CD14-positive monocyte (primary cell): Measurements from ENCODE around the gene ATAD3A. TPM values are rescaled to one million over a fixed set of nuclear protein-coding genes. Genes with fewer than 3 reads are reported as not detected.

Source experiments
- DNase-seq, 3 donors: peaks; one replicate each; pipeline ENCODE4 v3.0.0-alpha.2; 2011 to 2022
- H2AFZ ChIP-seq: 2 replicates; pipeline ENCODE4 v1.6.0; 2012; ENCODE audit warnings: mild to moderate bottlenecking, low read depth, low read length, inconsistent platforms; ENCODE audit not compliant: insufficient read depth, poor library complexity, severe bottlenecking
- H3K27ac ChIP-seq, 2 donors: 1 replicate in 1 of 2; 2 replicates in 1 of 2; pipeline ENCODE4 v1.5.1; 2012 to 2013; ENCODE audit warnings: low read length in 2 of 2, control low read depth in 1 of 2, inconsistent platforms in 1 of 2, low read depth in 1 of 2, mild to moderate bottlenecking in 1 of 2
- H3K27me3 ChIP-seq, 2 donors: one replicate each; pipeline versions ENCODE4 v1.6.0 to v1.6.1; 2011 to 2013; ENCODE audit warnings: low read length in 2 of 2; ENCODE audit not compliant: control insufficient read depth in 2 of 2, insufficient read depth in 2 of 2
- H3K36me3 ChIP-seq, 2 donors: replicated peaks in 1 of 2; 1 replicate in 1 of 2; 2 replicates in 1 of 2; pipeline versions ENCODE4 v1.5.1 to v1.6.1; 2012 to 2013; ENCODE audit warnings: low read length in 2 of 2, control low read depth in 1 of 2, inconsistent platforms in 1 of 2, mild to moderate bottlenecking in 1 of 2; ENCODE audit not compliant: insufficient read depth in 2 of 2, control insufficient read depth in 1 of 2
- H3K4me1 ChIP-seq, 2 donors: 1 replicate in 1 of 2; 2 replicates in 1 of 2; pipeline versions ENCODE4 v1.5.1 to v1.6.1; 2012 to 2013; ENCODE audit warnings: low read length in 2 of 2, control low read depth in 1 of 2, inconsistent platforms in 1 of 2, mild to moderate bottlenecking in 1 of 2, moderate library complexity in 1 of 2; ENCODE audit not compliant: insufficient read depth in 2 of 2, control insufficient read depth in 1 of 2
- H3K4me2 ChIP-seq: replicated peaks from 2 replicates; pipeline ENCODE3; 2012; ENCODE audit warnings: low read length, moderate library complexity, mild to moderate bottlenecking; ENCODE audit not compliant: poor library complexity, severe bottlenecking; ENCODE audit errors: extremely low read depth
- H3K4me3 ChIP-seq, 3 experiments: fragments of 200-600 bp in 1 of 3; sonication (generic) in 1 of 3; replicated peaks in 1 of 3; 1 replicate in 2 of 3; 2 replicates in 1 of 3; pipeline ENCODE4 v1.5.1; 2011 to 2013; ENCODE audit warnings: low read length in 3 of 3, mild to moderate bottlenecking in 3 of 3, control low read depth in 2 of 3, low read depth in 2 of 3, inconsistent platforms in 1 of 3, moderate library complexity in 1 of 3
- H3K79me2 ChIP-seq: 2 replicates; pipeline ENCODE4 v1.6.0; 2012; ENCODE audit warnings: mild to moderate bottlenecking, control low read depth, inconsistent platforms, low read length, moderate library complexity; ENCODE audit not compliant: insufficient read depth
- H3K9ac ChIP-seq: 2 replicates; pipeline ENCODE4 v1.6.0; 2017; ENCODE audit warnings: low read length, mild to moderate bottlenecking; ENCODE audit not compliant: insufficient read depth, poor library complexity, severe bottlenecking
- H3K9me3 ChIP-seq, 2 donors: replicated peaks in 1 of 2; 1 replicate in 1 of 2; 2 replicates in 1 of 2; pipeline versions ENCODE4 v1.5.1 to v1.6.1; 2012 to 2013; ENCODE audit warnings: low read length in 2 of 2, control low read depth in 1 of 2; ENCODE audit not compliant: control insufficient read depth in 1 of 2, insufficient read depth in 1 of 2
- H4K20me1 ChIP-seq: 2 replicates; pipeline ENCODE4 v1.6.0; 2012; ENCODE audit warnings: mild to moderate bottlenecking, low read length, control low read depth, moderate library complexity; ENCODE audit not compliant: insufficient read depth
- H3K27ac Mint-ChIP-seq, 7 donors: one replicate each; pipeline ENCODE4 v1.8.0; 2020; ENCODE audit warnings: mild to moderate bottlenecking in 7 of 7, mixed read lengths in 7 of 7, moderate library complexity in 6 of 7, inconsistent platforms in 2 of 7
- H3K27me3 Mint-ChIP-seq, 3 donors: one replicate each; pipeline ENCODE4 v1.8.0; 2021 to 2022; ENCODE audit warnings: low read depth in 3 of 3, mild to moderate bottlenecking in 3 of 3, mixed read lengths in 3 of 3, moderate library complexity in 3 of 3, inconsistent platforms in 1 of 3
- H3K36me3 Mint-ChIP-seq, 2 donors: one replicate each; pipeline ENCODE4 v1.8.0; 2020; ENCODE audit warnings: mixed read lengths in 2 of 2, inconsistent platforms in 1 of 2, mild to moderate bottlenecking in 1 of 2
- H3K4me1 Mint-ChIP-seq: one replicate; pipeline ENCODE4 v1.8.0; 2020; ENCODE audit warnings: mild to moderate bottlenecking, mixed read lengths
- H3K4me3 Mint-ChIP-seq, 2 donors: one replicate each; pipeline ENCODE4 v1.8.0; 2020; ENCODE audit warnings: mild to moderate bottlenecking in 2 of 2, mixed read lengths in 2 of 2, moderate library complexity in 1 of 2
- H3K9me3 Mint-ChIP-seq, 7 donors: one replicate each; pipeline ENCODE4 v1.8.0; 2020 to 2022; ENCODE audit warnings: mixed read lengths in 7 of 7, mild to moderate bottlenecking in 6 of 7, moderate library complexity in 6 of 7, inconsistent platforms in 2 of 7
- WGBS: methylation state at CpG from one replicate; pipeline ENCODE4 v1.1.5; 2013; ENCODE audit warnings: missing lambda C conversion rate; ENCODE audit not compliant: insufficient coverage; 5-methylcytosine and 5-hydroxymethylcytosine counted together
- intact Hi-C, 2 donors: fragments of 100-400 bp; cut with micrococcal nuclease; formaldehyde crosslinking; loops; one replicate each; pipeline versions ENCODE4 v1.15.0 to v1.15.1; 2023
- polyA plus RNA-seq, 3 donors: library from polyadenylated mRNA; depleted of rRNA in 1 of 3; unstranded in 2 of 3; stranded (reverse) in 1 of 3; fragments of 300-500 nt in 2 of 3; fragments of >200 nt in 1 of 3; fragmentation: Illumina TruSeq in 2 of 3; gene quantifications; 1 replicate in 2 of 3; 2 replicates in 1 of 3; pipeline ENCODE4 v1.2.3, GENCODE V29; 2012 to 2021
- TF ChIP-seq, protein P1 (sequence below): fragments of 200-600 bp; IDR thresholded peaks from one replicate; pipeline ENCODE4 v1.8.0; 2022; ENCODE audit warnings: antibody characterized with exemption, mild to moderate bottlenecking

The ATAD3A gene
- polyA plus RNA-seq, 3 donors, result 4.1 to 14.0 (median 6.4) TPM

- H4K20me1 ChIP-seq, result peaks cover 87% of the 10 kb centered on the region
- no peak for DNase-seq
- 60% methylated on average over 1 of the region's 7 CpGs for WGBS
- peaks cover 0 to 3% (median 1%) of the 10 kb centered on the region in 3 donors for H3K27me3 Mint-ChIP-seq
- peak overlapping the region in 1 of 2 donors; percentile 31 for H3K27ac ChIP-seq
- peaks cover 10 to 14% of the 10 kb centered on the region in 2 donors for H3K4me1 ChIP-seq
- peaks cover 100% of the 10 kb centered on the region for H3K79me2 ChIP-seq
- H3K36me3 Mint-ChIP-seq, result peaks cover 34 to 67% of the 10 kb centered on the region in 2 donors
- H3K9me3 Mint-ChIP-seq, result peaks cover 0 to 2% (median 0%) of the 10 kb centered on the region in 7 donors
- H3K4me2 ChIP-seq, result no peak overlapping the region
- H3K4me3 Mint-ChIP-seq, result no peak overlapping the region
- H3K27ac Mint-ChIP-seq, result peak overlapping the region in 1 of 7 donors; percentile 66
- peaks cover 33 to 56% of the 10 kb centered on the region in 2 donors for H3K36me3 ChIP-seq
- TF ChIP-seq, protein P1, sequence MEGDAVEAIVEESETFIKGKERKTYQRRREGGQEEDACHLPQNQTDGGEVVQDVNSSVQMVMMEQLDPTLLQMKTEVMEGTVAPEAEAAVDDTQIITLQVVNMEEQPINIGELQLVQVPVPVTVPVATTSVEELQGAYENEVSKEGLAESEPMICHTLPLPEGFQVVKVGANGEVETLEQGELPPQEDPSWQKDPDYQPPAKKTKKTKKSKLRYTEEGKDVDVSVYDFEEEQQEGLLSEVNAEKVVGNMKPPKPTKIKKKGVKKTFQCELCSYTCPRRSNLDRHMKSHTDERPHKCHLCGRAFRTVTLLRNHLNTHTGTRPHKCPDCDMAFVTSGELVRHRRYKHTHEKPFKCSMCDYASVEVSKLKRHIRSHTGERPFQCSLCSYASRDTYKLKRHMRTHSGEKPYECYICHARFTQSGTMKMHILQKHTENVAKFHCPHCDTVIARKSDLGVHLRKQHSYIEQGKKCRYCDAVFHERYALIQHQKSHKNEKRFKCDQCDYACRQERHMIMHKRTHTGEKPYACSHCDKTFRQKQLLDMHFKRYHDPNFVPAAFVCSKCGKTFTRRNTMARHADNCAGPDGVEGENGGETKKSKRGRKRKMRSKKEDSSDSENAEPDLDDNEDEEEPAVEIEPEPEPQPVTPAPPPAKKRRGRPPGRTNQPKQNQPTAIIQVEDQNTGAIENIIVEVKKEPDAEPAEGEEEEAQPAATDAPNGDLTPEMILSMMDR, result no peak
- no peaks in the 10 kb centered on the region for H3K9me3 ChIP-seq
- H3K4me3 ChIP-seq, result no peak overlapping the region
- peaks cover 29% of the 10 kb centered on the region for H3K4me1 Mint-ChIP-seq
- H3K9ac ChIP-seq, result no peak overlapping the region
- no peaks in the 10 kb centered on the region for H3K27me3 ChIP-seq
- no peak overlapping the region for H2AFZ ChIP-seq
- intact Hi-C loops, result no loop called here
Observed at GRCh38 chr1:1569341-1569740, 57.4 kb downstream of the ATAD3A start.

DNA sequence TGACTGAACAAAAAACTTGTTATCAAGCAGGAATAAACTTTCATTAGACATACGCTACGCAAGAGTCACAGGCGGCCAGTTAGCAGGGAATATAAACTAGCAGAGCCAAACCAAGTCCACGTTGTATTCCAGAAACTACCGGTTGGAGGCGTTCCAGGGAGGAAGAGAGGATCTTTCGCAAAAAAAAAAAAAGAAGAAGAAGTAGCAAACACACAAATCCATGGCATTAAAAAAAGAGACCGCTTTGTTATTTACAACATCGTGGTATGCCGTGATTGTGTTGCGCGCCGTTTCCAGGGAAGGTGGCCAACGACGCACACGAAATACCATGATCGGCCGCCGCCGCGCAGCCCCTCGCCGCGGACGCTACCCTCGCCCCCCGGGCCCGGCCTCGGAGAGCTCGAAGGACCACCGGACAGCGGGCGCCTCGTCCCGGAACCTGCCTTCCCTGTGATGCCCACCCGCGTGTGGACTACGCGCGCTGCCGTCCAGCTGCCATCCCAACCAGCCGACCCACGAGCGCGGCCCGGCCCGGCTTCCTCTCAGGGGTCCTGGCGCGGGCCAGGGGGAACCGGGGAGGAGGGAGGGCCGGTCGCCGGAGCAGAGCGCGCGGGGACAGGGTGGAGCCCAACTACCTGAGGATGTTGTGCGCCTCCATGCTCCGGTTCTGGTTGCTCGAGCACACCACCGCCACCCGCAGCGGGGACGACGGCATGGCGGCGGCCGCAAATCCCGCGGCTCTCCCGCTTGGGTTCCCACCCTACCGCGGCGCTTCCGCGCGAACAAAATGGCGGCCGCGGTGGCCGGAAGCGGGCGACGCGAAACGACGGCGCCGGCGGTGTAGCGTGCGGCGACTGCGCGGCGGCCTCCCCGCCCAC, 62.1 kb downstream of the ATAD3A start:
- H3K4me1 Mint-ChIP-seq, result peaks cover 35% of the 10 kb centered on the region
- Histone ChIP-seq H3K27ac (peak overlapping the region; percentile 96 to 97), H3K4me1 (peaks cover 19 to 22% of the 10 kb centered on the region in 2 donors), H2AFZ (peak overlapping the region; percentile 83), H3K9me3 (no peaks in the 10 kb centered on the region), H3K36me3 (peaks cover 16 to 18% of the 10 kb centered on the region in 2 donors), H3K79me2 (peaks cover 59% of the 10 kb centered on the region), H3K4me2 (peak overlapping the region; percentile 88), H4K20me1 (peaks cover 40% of the 10 kb centered on the region), H3K27me3 (peaks cover 0 to 5% of the 10 kb centered on the region in 2 donors), H3K4me3 (peak overlapping the region; percentile 79 to 91 (median 83)), H3K9ac (peak overlapping the region; percentile 100)
- TF ChIP-seq, protein P1, result peak; percentile 33
- peaks cover 0 to 2% (median 0%) of the 10 kb centered on the region in 7 donors for H3K9me3 Mint-ChIP-seq
- H3K27me3 Mint-ChIP-seq, result peaks cover 4 to 11% (median 6%) of the 10 kb centered on the region in 3 donors
- H3K27ac Mint-ChIP-seq, result peak overlapping the region; percentile 95 to 98 (median 96)
- H3K36me3 Mint-ChIP-seq, result peaks cover 16 to 37% of the 10 kb centered on the region in 2 donors
- H3K4me3 Mint-ChIP-seq, result peak overlapping the region; percentile 86 to 91
- intact Hi-C loops, result loop anchor here (2.0 to 10.0 kb wide), 2 partner anchors 41 to 111 kb away; partner anchors contain the start of gene MIB2 (in 2 of the 2)
- WGBS, result under 1% methylated on average over 89 of the region's 96 CpGs
- DNase-seq, result peak; percentile 68 to 79 (median 76)
